Loucy (cell line): ENCODE measurements around the gene AP2A1.

Experiments used
- H2AFZ ChIP-seq: fragments of 200-600 bp; sonication (generic); 2 replicates; pipeline ENCODE4 v1.6.0; 2016; ENCODE audit warnings: antibody characterized with exemption, mild to moderate bottlenecking, low read length, moderate library complexity
- H3F3A ChIP-seq: fragments of 200-600 bp; 2 replicates; pipeline ENCODE4 v1.6.0; 2016; ENCODE audit warnings: antibody characterized with exemption, low read depth, mild to moderate bottlenecking
- H3K27me3 ChIP-seq: fragments of 200-600 bp; sonication (generic); 2 replicates; pipeline ENCODE4 v1.6.1; 2014; ENCODE audit warnings: low read length, mild to moderate bottlenecking; ENCODE audit not compliant: insufficient read depth, poor library complexity, severe bottlenecking
- H3K36me3 ChIP-seq: fragments of 200-600 bp; sonication (generic); 2 replicates; pipeline ENCODE4 v1.6.1; 2016; ENCODE audit warnings: low read length; ENCODE audit not compliant: insufficient read depth
- H3K4me1 ChIP-seq: fragments of 200-600 bp; sonication (generic); 2 replicates; pipeline ENCODE4 v1.5.1; 2014; ENCODE audit warnings: low read length, mild to moderate bottlenecking; ENCODE audit not compliant: insufficient read depth, poor library complexity, severe bottlenecking
- H3K4me2 ChIP-seq: fragments of 200-600 bp; sonication (generic); 2 replicates; pipeline ENCODE4 v1.6.0; 2014; ENCODE audit warnings: antibody characterized with exemption, low read length, low read depth, mild to moderate bottlenecking; ENCODE audit not compliant: poor library complexity, severe bottlenecking
- H3K4me3 ChIP-seq: fragments of 200-600 bp; sonication (generic); 2 replicates; pipeline ENCODE4 v1.5.1; 2014; ENCODE audit warnings: low read length, mild to moderate bottlenecking, mixed read lengths; ENCODE audit not compliant: poor library complexity, severe bottlenecking
- H3K79me2 ChIP-seq: fragments of 200-600 bp; sonication (generic); 2 replicates; pipeline ENCODE4 v1.6.1; 2014; ENCODE audit warnings: low read length; ENCODE audit not compliant: insufficient read depth
- H3K9ac ChIP-seq: fragments of 200-600 bp; sonication (generic); 2 replicates; pipeline ENCODE4 v1.6.0; 2014; ENCODE audit warnings: mild to moderate bottlenecking, low read depth, low read length, moderate library complexity; ENCODE audit not compliant: poor library complexity, severe bottlenecking
- H3K9me2 ChIP-seq: fragments of 200-600 bp; sonication (generic); replicated peaks from 2 replicates; pipeline ENCODE4 v1.6.1; 2016; ENCODE audit warnings: low read depth, low read length, mixed read lengths
- H3K9me3 ChIP-seq: fragments of 200-600 bp; sonication (generic); 2 replicates; pipeline ENCODE4 v1.6.1; 2014; ENCODE audit warnings: mild to moderate bottlenecking, antibody characterized with exemption, low read length, low read depth; ENCODE audit not compliant: insufficient read depth
- H4K20me1 ChIP-seq: fragments of 200-600 bp; sonication (generic); 2 replicates; pipeline ENCODE4 v1.6.0; 2014; ENCODE audit warnings: antibody characterized with exemption, low read length, mild to moderate bottlenecking; ENCODE audit not compliant: insufficient read depth, poor library complexity, severe bottlenecking
- EZH2phosphoT487 ChIP-seq: fragments of 200-600 bp; IDR thresholded peaks from 2 replicates; pipeline ENCODE4 v1.6.1; 2018; ENCODE audit warnings: antibody characterized with exemption, mild to moderate bottlenecking, moderate library complexity, borderline replicate concordance
- TF ChIP-seq, protein P1 (sequence below): fragments of 200-600 bp; sonication (generic); conservative IDR thresholded peaks from 2 replicates; pipeline ENCODE4 v1.5.1; 2014; ENCODE audit warnings: mild to moderate bottlenecking, antibody characterized with exemption, low read length

Gene AP2A1

DNA sequence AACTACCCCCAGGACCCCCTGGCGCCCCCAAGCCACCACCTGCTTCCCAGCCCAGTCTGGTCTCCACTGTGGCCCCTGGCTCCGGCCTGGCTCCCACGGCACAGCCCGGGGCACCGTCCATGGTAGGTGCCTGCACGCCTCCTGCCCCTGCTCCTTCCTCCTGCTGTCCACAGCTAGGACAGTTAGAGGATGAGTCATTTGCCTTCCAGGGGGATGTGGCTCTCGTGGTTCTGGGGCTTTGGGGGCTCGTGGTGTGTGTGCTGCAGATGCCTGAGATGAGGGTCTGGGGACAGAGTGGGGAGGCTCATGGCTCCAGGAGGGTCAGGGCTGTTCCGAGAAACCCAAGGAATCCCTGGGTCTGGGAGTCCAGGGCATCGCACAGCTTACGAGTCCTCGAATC is 64.0 kb downstream of the AP2A1 start:
- TF ChIP-seq EZH2phosphoT487: no peak
- TF ChIP-seq, protein P1, sequence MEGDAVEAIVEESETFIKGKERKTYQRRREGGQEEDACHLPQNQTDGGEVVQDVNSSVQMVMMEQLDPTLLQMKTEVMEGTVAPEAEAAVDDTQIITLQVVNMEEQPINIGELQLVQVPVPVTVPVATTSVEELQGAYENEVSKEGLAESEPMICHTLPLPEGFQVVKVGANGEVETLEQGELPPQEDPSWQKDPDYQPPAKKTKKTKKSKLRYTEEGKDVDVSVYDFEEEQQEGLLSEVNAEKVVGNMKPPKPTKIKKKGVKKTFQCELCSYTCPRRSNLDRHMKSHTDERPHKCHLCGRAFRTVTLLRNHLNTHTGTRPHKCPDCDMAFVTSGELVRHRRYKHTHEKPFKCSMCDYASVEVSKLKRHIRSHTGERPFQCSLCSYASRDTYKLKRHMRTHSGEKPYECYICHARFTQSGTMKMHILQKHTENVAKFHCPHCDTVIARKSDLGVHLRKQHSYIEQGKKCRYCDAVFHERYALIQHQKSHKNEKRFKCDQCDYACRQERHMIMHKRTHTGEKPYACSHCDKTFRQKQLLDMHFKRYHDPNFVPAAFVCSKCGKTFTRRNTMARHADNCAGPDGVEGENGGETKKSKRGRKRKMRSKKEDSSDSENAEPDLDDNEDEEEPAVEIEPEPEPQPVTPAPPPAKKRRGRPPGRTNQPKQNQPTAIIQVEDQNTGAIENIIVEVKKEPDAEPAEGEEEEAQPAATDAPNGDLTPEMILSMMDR: no peak
- Histone ChIP-seq H3K79me2 (peaks cover 6% of the 10 kb centered on the region; the same call in 1 of the 2 replicates), H3K4me3 (no peak overlapping the region), H3K36me3 (peaks cover 42% of the 10 kb centered on the region; the same call in 1 of the 2 replicates), H3K27me3 (no peaks in the 10 kb centered on the region), H3F3A (no peaks in the 10 kb centered on the region), H3K4me1 (peaks cover 33% of the 10 kb centered on the region), H4K20me1 (peaks cover 3% of the 10 kb centered on the region), H3K9me2 (no peaks in the 10 kb centered on the region), H3K9ac (peak overlapping the region; percentile 41), H3K4me2 (peak overlapping the region; percentile 27), H3K9me3 (no peaks in the 10 kb centered on the region), H2AFZ (no peak overlapping the region)

DNA sequence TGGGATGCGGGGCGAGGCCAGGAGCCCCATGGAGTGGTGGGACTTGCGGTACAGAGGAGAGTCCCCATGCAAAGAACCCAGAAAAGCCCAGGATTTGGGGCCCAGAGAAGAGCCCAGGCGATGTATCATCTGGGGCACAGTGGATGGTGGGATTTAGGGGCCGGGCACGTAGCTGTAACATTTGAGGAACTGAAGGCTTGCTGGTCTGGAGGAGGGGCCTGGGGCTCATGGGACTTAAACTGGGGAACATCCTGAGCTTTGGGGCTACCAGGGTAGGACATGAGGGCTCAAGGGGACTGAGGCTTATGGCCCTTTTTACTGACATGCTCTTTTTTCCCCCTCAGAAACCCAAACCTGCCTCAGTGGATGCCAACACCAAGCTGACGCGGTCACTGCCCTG is 64.8 kb downstream of the AP2A1 start:
- Histone ChIP-seq H3F3A (no peaks in the 10 kb centered on the region), H3K9me3 (no peaks in the 10 kb centered on the region), H3K79me2 (peaks cover 2% of the 10 kb centered on the region; the same call in 1 of the 2 replicates), H3K27me3 (no peaks in the 10 kb centered on the region), H3K4me1 (peaks cover 33% of the 10 kb centered on the region), H2AFZ (no peak overlapping the region), H3K36me3 (peaks cover 50% of the 10 kb centered on the region; the same call in 1 of the 2 replicates), H3K9me2 (no peaks in the 10 kb centered on the region), H3K9ac (peak overlapping the region; percentile 41), H3K4me3 (no peak overlapping the region), H4K20me1 (peaks cover 3% of the 10 kb centered on the region), H3K4me2 (no peak overlapping the region)
- no peak for TF ChIP-seq EZH2phosphoT487

DNA sequence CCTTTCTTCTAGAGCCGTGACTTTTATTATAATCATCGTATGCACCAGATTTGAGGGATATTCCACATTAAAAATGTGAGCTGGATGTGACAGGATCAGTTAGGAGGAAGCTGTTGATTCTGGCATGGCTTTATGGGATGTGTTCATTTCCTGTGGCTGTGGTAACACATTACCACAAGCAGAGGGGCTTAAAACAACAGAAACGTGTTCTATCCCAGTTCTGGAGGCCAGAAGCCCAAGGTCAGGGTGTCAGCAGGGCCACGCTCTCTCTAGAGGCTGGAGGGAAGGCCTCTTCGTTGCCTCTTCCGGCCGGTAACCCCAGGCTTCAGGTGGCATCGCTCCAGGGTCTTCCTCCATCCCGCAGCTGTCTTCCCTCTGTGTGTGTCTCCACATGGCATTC is 65.8 kb downstream of the AP2A1 start:
- H3K36me3 ChIP-seq: peaks cover 50% of the 10 kb centered on the region; the same call in 1 of the 2 replicates
- H3K4me1 ChIP-seq: peaks cover 33% of the 10 kb centered on the region
- H3K4me2 ChIP-seq: peak overlapping the region; percentile 65
- H3K4me3 ChIP-seq: peak overlapping the region; percentile 14
- peak overlapping the region; percentile 45 for H3K9ac ChIP-seq
- no peaks in the 10 kb centered on the region for H3F3A ChIP-seq
- TF ChIP-seq EZH2phosphoT487: no peak
- TF ChIP-seq, protein P1: no peak
- H3K9me2 ChIP-seq: no peaks in the 10 kb centered on the region
- no peak overlapping the region for H2AFZ ChIP-seq
- H3K9me3 ChIP-seq: no peaks in the 10 kb centered on the region
- peaks cover 3% of the 10 kb centered on the region for H4K20me1 ChIP-seq
- H3K79me2 ChIP-seq: no peaks in the 10 kb centered on the region
- no peaks in the 10 kb centered on the region for H3K27me3 ChIP-seq

- no peaks in the 10 kb centered on the region for H3F3A ChIP-seq
- H3K36me3 ChIP-seq: peaks cover 50% of the 10 kb centered on the region; the same call in 1 of the 2 replicates
- H4K20me1 ChIP-seq: peaks cover 3% of the 10 kb centered on the region
- peaks cover 33% of the 10 kb centered on the region for H3K4me1 ChIP-seq
- H3K9me2 ChIP-seq: no peaks in the 10 kb centered on the region
- H3K27me3 ChIP-seq: no peaks in the 10 kb centered on the region
- TF ChIP-seq, protein P1: no peak
- no peak for TF ChIP-seq EZH2phosphoT487
- H3K4me3 ChIP-seq: no peak overlapping the region
- no peak overlapping the region for H2AFZ ChIP-seq
- no peaks in the 10 kb centered on the region for H3K9me3 ChIP-seq
- H3K9ac ChIP-seq: no peak overlapping the region
- H3K79me2 ChIP-seq: no peaks in the 10 kb centered on the region
- no peak overlapping the region for H3K4me2 ChIP-seq
Observed at GRCh38 chr19:49833599-49833998, 66.8 kb downstream of the AP2A1 start.
